Stimulated activated CD4-positive, alpha-beta T cell treated with anti-CD3 and anti-CD28 coated beads, TNF-alpha, amount 100 ng/mL, for 1 hour (primary cell): ENCODE data around the gene RXRB.

ENCODE experiments used
- DNase-seq, 3 donors: peaks; one replicate each; pipeline ENCODE4 v3.0.0-alpha.2; 2020; ENCODE audit warnings: low read depth in 3 of 3, low spot score in 1 of 3

RXRB gene

DNA sequence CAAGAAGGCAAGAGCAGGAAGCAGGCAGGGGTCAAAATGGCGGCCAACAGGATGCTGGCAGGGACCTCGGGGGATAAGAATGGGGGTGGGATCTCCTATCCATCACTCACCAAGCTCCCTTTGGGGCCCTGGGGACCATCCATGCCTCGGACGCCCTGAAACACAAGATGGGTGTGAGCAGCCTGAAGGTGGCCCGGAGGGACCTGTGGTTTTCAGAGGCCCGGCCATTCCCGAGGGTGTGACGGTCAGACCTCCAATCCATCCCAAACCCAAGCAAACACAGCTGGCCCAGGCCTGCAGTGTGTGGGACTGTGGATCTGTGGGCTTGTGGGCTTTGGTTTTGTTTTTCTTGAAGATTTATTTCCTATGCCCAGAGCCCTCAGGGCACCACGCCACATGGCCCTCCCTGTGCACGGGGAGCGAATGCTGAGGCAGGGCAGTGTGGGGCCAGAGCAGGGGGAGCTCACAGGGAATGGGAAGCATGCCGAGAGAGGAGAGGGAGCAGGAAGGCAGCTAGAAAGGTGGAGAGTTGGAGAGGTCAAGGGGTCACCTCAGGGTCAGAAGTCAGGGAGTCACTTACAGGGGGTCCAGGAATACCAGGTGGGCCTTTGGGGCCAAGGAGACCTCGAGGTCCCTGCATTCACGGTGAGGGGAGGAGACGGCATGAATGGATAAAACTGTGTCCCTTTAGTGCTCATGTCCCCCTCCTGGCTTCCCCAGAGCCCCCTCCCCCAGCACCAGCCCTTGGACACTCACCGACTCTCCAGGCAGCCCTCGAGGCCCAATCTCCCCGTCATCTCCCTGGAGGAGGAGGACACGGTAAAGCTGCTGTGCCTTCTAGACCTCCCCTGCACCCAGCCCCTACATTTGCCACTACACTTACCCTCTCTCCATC is 22.7 kb downstream of the RXRB start:
- no peak for DNase-seq

DNA sequence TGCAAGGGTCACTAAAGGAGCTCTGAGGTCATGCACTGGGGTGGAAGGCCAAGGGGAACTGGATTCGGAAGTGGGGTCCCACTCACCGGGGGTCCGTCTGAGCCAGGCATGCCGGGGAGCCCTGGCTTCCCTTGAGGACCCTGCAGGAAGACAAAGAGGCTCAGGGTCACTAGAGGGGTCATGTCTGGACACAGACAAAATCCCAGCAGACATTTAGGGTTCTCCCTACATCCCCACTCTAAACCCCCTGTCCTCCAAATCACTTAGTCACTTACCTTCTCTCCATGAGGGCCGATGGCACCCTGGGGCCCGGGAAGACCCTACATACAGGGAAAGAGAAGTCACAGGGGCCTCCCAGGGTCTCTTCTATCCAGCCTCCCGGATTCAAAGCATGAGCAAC is 23.6 kb downstream of the RXRB start:
- DNase-seq = no peak

DNA sequence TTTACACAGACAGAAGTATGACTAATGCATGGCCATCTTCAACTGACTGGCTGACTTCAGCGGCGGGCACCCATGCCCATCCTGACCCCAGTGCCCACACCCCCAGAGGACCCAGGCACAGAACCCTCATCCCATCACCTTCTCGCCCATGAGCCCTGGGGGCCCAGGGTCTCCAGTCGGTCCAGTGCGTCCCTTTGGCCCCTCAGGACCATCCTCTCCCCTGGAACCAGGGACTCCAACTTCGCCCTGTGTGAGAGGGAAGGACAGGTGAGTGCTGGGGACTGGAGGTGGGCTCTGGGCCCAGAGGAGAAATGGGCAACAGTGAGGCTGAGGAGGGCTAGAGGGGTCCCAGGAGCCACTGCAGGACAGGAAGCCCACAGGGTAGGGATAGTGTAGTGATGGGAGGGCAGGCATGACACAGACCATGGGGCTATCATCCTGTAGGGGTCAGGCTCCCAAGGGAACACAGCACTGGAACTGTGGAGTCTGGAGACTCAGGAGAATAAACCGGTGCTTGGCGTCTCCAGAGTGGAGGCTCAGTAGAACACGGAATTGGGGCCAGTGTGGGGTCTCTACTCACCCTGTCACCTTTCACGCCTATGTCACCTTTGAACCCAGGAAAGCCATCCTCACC is 24.9 kb downstream of the RXRB start:
- no peak for DNase-seq

DNA sequence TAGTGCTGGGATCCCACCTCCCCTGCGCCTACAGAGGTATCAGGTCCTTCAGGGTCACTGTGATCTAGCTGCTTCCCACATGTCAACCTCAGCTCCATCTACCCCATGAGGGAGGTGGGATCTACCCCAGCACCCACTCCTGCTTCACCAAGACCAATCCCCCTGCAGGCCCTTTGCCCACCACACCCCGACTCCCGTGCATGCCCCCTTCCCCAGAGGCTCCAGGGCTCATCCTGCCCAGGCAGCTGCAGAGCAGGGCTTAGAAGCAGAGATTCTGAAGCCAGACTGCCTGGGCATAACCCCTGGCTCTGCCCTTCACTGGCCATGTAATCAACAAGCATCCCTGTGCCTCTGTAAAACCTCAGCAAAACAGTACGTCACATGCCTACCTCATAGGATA is 25.7 kb downstream of the RXRB start:
- DNase-seq = no peak

DNA sequence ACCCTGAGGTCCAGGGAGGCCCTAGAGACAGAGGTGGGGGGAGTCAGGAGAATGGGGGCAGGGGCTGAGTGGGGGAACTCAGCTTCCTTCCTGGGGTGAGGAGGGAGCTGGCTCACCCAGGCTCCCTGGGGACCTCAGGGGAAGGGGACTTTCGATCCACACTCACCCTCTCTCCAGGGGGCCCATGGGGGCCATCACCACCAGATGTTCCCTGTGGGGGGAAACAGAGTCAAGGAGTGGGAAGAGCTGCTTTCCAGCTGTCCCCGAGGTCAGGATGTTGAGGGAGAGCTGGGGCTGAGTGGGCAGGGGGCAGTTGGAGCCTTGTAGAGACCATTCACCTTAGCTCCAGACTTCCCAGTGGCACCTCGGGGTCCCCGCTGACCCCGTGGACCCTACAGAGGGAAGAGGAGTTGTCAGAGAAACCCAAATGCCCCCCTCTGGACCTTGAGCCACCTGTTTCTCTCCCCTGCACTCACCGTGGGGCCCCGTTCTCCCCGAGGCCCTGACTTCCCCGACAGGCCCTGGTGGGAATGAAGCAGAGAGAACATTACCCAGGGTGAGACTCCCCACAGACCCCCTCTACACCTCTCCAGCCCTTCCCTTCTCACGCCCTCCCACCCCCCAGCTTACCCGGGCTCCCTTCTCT is 26.8 kb downstream of the RXRB start:
- no peak for DNase-seq

DNA sequence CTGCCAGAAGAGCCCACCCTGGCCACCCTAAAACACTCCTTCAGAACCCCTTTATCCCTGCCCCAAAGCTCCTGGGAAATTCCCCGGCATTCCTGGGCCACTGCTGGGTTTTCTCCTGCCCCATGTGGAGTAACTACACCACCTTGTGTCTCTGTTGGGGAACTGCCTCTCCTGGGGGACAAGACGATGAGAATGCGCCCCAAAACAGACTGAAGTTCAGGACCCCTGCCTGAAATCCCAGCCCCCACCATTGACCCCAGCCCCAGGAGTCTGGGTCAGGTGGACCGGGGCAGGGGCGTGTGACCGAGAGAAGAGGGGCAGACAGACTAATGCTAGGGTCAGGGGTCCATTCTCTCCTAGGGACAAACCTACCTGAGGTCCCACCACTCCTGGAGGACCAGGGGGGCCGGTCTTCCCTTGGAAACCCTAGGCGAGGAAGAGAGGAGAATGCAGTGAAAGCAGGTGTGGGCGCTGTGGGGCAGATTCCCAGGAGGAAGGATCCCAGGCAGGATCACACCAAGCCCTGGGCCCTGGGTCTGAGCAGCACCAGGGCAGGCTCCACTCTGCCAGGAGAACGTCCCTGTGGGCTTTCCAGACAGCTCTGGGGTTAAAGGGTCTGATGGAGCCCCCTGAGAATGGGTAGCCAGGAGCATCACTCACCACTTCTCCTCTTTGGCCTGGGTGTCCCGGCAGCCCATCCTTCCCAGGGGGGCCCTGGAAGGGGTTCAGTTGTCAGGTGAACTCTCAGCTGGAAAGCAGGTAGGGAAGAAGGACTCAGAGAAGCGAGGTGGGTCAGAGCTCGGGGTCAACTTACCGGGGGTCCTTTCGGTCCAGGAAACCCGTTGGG is 27.6 kb downstream of the RXRB start:
- no peak for DNase-seq

DNA sequence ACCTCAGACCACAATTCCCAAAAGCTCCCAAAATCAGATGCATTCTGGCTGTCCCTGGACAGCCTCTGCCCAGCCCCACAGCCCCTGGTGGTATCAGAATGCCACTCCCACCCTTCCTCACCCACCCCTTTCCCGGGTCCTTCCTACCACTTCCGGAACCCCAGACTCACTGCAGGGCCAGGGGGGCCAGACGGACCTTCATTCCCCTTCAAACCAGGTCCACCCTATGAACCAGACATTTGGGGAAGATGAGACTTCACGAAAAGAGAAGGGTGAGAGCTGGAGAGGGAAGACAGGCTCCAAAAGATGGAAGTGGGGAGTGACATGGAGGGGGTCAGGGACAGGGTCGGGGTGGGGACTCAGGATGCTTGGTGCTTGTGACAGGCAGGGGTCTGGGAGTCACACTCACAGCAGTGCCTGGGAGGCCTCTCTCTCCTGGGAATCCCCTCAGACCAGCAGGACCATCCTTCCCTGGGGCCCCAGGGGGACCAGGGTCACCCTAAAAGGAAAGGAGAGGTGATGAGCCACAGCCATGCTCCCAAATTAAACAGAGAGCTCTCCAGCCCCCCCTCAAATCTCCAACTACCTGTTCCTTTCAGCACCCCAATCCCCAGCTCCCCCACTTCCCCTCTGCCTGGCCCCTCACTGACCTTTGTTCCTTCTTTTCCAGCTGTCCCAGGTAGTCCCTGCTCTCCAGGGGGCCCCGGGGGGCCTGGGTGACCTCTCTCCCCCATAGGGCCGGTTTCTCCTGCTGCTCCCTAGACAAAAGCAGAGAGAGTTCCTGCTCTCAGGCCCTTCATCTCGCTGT is 28.4 kb downstream of the RXRB start:
- no peak for DNase-seq

DNA sequence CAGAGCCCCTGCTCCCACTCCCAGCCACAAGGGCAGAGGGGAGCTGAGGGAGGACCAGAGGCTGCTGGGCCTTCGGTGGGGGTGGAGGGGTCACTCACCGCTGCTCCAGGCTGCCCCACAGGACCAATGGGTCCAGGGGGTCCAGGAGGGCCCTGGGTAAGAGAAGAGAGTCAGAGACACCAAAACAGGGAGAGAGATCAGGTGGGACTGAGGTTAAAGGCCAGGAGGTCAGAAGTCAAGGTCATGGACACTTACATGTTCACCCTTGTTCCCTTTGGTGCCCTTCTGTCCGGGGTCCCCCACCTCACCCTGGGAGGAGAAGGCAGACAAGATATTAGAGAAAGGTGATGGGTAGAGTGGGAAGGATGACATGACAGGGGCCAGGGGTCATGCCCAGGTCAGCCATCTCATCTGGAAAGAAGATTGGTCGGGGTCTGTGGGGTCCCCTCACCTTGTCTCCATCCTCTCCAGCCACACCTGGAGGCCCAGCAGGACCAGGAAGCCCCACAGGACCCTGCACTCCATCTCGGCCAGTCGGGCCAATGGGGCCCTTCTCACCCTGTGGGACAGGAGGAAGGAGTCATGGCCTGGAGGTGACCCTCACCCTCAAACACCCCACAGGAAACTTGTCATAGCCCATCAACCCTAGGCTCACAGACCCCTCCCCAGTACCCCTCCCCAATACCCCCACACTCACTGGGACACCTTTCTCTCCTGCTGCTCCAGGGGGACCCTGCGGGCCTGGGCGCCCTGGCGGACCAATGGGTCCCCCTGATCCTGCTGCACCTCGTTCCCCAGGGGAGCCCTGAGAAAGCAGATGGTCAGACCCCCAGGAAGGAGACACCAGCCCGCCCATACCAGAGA is 29.2 kb downstream of the RXRB start:
- DNase-seq = no peak

DNA sequence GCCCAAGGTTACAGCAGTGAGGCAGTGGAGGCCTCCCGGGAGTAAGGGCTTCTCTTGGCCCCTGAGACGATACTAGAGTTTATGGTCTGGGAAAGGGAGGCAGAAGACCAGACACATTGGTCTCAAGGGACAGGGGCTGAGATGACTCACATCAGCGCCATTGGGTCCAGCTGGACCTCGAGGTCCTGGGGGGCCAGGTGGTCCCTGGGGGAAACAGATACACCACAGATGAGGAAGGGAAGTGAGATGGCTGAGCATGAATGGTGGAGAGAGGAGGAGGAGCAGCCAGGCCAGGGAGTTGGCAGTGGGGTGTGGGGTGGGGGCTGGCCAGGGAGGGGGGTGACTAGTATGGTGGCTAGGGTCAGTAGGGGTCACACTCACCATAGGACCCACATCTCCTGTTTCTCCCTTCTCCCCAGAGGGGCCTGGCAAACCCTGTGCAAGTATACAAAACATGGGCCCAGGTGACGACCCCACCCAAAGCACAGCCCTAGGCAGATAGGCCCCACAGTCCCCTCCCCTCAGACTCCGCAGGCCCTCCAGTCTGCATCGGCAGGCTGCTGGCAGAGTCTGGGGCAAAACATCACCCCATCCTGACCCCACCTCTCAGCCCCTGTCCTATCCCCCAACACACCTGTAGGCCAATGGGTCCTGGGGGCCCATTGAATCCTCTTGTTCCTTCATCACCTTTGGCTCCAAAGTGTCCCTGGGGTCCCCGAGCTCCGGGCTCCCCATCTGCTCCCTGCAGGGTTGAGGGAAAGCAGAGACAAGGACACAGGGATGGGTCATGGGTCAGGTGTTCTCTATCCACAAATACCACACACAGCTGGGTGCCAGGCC is 30.1 kb downstream of the RXRB start:
- DNase-seq = no peak

DNA sequence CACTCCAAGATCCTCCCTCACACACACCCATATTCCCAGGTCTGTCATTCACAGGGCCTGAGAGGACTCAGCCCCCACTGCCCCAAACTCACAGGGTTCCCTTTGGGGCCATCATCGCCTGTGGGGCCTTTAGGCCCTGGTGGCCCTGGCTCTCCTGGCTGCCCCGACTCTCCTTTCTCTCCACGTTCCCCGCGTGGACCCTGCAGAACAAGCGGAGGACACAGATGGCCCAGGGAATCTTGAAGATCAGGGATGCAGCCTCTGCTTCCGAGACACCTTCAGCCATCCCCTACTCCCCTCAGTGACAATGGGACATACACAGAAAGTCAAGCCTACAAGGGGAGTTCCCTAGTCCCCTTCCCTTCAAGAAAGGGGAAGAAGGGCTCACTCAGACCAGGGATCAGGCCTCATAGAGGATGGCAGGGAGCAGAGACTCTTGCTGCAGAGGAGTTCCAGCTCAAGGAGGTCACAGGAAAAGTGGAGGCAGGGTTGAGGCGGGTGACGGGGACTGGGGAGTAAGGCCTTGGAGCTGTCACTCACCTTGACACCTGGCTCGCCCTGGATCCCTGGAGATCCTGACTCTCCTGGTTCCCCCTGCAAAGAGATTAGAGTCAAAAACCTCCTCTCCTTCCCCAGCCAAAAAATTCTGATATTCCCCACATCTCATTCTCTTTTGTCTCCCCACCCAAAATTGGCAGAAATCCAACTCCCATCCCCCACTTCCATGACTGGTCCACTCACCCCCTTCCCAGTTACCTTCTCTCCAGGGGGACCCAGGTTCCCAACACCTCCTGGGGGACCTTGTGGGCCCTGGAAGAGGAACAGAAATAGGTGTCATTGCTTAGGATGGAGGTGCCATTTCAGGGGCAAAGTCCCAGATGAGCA is 30.9 kb downstream of the RXRB start:
- DNase-seq = no peak

DNA sequence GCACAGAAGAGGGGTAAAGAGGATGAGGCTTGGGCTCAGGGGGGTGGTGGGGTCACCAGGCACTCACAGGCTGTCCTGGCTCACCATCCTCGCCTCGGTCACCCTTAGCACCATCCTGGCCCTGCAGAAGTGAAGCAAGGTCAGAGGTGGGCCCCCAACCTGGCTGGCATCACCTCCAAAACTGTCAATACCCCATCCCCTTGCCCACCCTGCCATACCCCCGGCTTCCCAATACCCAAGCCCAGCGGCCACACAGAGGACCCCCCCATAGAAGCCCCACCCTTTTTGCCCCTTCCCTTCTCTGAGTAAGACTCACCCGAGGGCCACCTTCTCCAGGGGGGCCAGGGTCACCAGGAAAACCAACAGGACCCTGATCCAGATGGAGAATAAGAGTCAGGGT is 31.8 kb downstream of the RXRB start:
- no peak for DNase-seq

DNA sequence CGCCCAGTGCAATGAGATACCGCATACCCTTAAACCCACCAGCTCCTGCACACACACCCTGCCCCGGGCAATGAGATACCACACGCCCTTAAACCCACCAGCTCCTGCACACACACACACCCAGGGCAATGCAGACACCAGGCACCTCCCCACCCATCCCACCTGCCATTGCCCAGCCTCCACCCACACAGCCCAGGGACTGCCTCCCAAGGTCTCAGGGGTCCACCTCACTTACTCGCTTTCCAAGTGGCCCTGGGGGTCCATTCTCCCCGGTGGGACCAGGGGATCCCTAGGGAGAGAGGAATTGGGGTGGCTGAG is 32.2 kb downstream of the RXRB start:
- DNase-seq = no peak

DNA sequence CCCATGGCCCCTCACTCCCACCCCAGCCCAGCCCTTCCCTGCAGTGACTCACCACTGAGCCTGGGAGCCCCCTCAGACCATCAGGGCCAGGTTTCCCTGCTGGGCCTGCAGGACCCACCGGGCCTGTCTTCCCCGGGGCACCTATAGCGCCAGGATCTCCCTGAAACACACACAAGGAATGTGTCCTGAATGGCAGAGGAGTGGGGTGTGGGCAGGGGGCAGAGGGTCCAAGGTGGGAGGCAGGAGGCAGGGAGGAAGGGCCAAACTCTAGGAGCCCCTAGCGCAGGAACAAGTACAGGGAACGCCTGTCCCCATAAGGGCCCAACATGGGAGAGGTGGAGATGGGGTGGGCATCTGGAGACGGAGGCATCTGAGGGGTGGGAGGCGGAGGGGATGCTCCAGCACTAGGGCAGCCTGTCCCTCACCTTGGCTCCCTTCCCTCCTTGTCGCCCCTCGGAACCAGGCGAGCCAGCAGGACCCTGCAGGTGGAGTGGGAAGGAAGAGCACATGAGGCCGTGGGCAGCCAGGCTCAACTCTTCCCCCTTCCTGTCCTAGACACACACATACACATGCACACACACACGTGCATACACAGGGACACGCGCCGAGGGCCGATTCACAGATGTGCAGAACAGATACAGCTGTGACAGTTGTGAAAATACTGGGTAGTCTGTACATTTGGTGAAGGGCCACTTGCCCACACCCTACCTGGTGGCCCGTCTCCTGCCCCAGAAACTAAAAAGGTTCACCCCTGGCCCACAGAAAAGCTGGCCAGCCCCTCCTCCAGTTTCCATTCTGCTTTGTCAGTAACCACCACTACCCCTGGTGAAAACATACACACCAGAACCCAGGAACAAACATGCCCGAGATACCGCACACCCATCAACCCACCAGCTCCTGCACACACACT is 32.8 kb downstream of the RXRB start:
- no peak for DNase-seq

DNA sequence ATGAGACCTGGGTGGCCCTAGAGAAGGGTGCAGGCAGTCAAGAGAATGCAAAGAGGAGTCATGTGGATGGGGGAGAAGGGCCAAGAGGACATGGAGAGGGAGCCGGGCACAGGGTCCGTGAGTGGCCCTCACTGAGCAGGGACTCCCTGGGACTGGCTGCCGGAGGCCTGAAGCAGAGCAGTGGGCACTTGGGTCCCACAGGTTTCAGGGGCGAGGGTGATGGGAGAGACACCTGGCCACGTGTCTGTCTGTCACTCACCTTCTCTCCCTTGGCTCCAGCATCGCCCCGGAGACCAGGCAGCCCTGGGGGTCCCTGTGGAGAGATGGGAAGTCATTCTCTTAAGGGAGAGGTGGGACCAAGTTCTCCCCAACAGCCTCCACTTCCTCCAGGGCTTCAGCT is 33.7 kb downstream of the RXRB start:
- DNase-seq = no peak

DNA sequence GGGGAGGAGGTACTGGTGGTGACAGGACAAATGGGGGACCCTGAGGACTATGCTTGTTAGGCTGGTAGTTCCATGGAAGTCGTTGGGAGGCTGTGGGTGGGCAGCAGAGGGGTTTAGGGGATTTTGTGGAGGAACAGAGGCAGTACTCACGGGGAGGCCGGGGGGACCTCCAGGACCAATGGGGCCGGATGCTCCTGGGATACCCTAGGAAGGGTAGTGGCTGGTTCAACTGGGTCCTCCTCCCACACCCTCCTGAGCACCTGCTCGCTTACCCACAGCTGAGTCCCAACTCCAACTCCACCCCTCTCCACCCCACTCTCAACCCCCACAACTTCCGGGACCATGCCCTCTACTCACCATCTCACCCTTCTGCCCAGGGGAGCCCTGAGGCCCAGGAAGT is 34.1 kb downstream of the RXRB start:
- no peak for DNase-seq

DNA sequence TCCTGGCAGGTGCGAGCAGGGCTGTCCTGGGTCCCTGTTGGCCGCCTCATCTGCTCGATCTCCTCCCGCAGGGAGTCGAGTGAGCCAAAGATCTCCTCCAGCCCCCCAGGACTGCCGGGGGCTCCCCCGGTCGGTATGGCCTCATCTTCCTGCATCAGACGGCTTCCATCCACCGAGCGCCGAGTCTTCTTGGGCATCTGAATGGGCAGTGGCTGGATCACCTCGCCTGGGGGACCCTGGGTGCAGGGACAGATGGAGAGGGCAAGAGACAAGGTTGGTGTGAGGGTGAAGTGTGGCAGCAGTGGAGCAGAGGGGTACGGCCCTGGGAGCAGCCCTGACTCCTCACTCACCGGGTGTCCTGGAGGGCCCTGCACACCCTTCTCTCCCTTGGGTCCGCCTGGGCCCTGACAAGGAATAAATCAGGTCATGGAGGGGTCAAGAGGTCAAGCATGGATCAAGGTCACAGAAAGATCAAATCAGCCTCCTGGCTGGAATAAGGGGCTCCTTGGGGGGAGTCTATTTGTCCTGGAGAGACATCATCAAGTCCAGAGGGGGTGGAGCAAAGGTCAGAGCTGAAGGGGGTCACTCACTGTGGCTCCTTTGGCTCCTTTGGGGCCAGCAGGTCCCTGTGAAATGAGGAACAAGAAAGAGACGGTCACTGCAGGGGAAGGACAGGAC is 34.7 kb downstream of the RXRB start:
- DNase-seq = no peak
